Measurements from ENCODE around the gene NPPC. TPM values are rescaled to one million over a fixed set of nuclear protein-coding genes. Genes with fewer than 3 reads are reported as not detected.

Gene NPPC
- polyA plus RNA-seq, 1 of the 3 experiments (the other 2 are of a cell fraction): not detected

GRCh38 chr2:231874944-231875343 is 51.3 kb downstream of the NPPC start:
- DNase-seq: no peak
- Histone ChIP-seq H3K4me3 (ENCODE audit: low read depth in 2 of 2, low read length in 1 of 2) (no peak overlapping the region), H3K4me1 (ENCODE audit: control insufficient read depth in 1 of 2, insufficient read depth in 2 of 2, low read depth in 1 of 2, low read length in 1 of 2) (no peaks in the 10 kb centered on the region), H3K79me2 (ENCODE audit: insufficient read depth) (no peaks in the 10 kb centered on the region), H3K9ac (no peak overlapping the region), H3K27me3 (ENCODE audit: insufficient read depth) (no peaks in the 10 kb centered on the region; the same call in 1 of the 2 replicates), H3K27ac (ENCODE audit: low read depth in 2 of 2, low read length in 1 of 2) (no peak overlapping the region), H3K9me2 (no peaks in the 10 kb centered on the region), H3K36me3 (replicated peaks in 1 of 2; ENCODE audit: control insufficient read depth in 1 of 2, insufficient read depth in 2 of 2, low read length in 1 of 2) (no peaks in the 10 kb centered on the region), H3K9me3 (no peaks in the 10 kb centered on the region), H3F3A (replicated peaks; ENCODE audit: insufficient read depth) (no peaks in the 10 kb centered on the region), H3K4me2 (no peak overlapping the region), H2AFZ (ENCODE audit: low read depth) (no peak overlapping the region), H4K20me1 (ENCODE audit: insufficient read depth) (no peaks in the 10 kb centered on the region)
- CTCF ChIA-PET: interaction anchor here (1.8 kb wide), 1 partner anchor 24 kb away, joined by 4 read pairs; no protein-coding TSS in a partner anchor
- TF ChIP-seq EZH2phosphoT487 (IDR thresholded peaks at IDR 0.05; ENCODE audit: borderline replicate concordance, low read depth) (no peak), IRF3 (IDR thresholded peaks at IDR 0.05; ENCODE audit: low read depth, low read length) (no peak), CTCF (IDR thresholded peaks at IDR 0.05) (no peak), TAF1 (IDR thresholded peaks at IDR 0.05; ENCODE audit: borderline replicate concordance, low read depth, low read length) (no peak), NFIC (IDR thresholded peaks at IDR 0.05; ENCODE audit: borderline replicate concordance) (no peak), RFX5 (IDR thresholded peaks at IDR 0.05; ENCODE audit: low read length) (no peak), MEF2A (IDR thresholded peaks at IDR 0.05; ENCODE audit: borderline replicate concordance, low read depth) (no peak), YY1 (IDR thresholded peaks at IDR 0.05; ENCODE audit: low read depth) (no peak), TCF12 (IDR thresholded peaks at IDR 0.05) (no peak)
- POLR2A ChIA-PET: no interaction called here
- 50% methylated on average over 1 of the region's 1 CpG for WGBS (ENCODE audit: low lambda C conversion rate)

Small RNAs within 50 kb of the gene (small RNA-seq; reads per million reads assigned to genes)
- 0 reads per million in 7 experiments for gene MIR1471

Other genes starting within 250 kb of the NPPC start
- 517 and 767 TPM in 2 replicates for gene PTMA, start 217.9 kb downstream of the NPPC start, polyA plus RNA-seq (2012; rRNA removed)
- gene PDE6D, start 145.1 kb downstream of the NPPC start, polyA plus RNA-seq (2012; rRNA removed): 33.9 and 41.2 TPM in 2 replicates
- gene COPS7B, start 140.0 kb downstream of the NPPC start, polyA plus RNA-seq (2012; rRNA removed): 60.5 and 92.7 TPM in 2 replicates
- 16.4 and 17.9 TPM in 2 replicates for gene DIS3L2, start 35.3 kb upstream of the NPPC start, polyA plus RNA-seq (2012; rRNA removed)